GM21515 (cell line): ENCODE data around the gene AADACL4.
"Not testable (repeated sequence)": the region's sequence is repeated elsewhere in the genome, so short reads cannot be mapped to it uniquely, and the experiment has no call there.

ENCODE experiments used
- ATAC-seq: cut with Tn5 transposase; IDR thresholded peaks from one replicate; pipeline ENCODE4 v1.9.1; 2021; ENCODE audit not compliant: unreplicated experiment

Gene AADACL4

GRCh38 chr1:12657885-12658512 lies 14.1 kb downstream of the AADACL4 start:
- ATAC-seq, result not testable (repeated sequence)

GRCh38 chr1:12658531-12659453 lies 14.9 kb downstream of the AADACL4 start:
- peak; percentile 72 for ATAC-seq

- ATAC-seq, result no peak
Observed at GRCh38 chr1:12661606-12662219, 17.8 kb downstream of the AADACL4 start.

GRCh38 chr1:12662556-12662955 lies 18.7 kb downstream of the AADACL4 start:
- no peak for ATAC-seq

GRCh38 chr1:12665511-12665910 lies 21.6 kb downstream of the AADACL4 start:
- ATAC-seq, result no peak

GRCh38 chr1:12666141-12666735 lies 22.4 kb downstream of the AADACL4 start:
- no peak for ATAC-seq

- no peak for ATAC-seq
Observed at GRCh38 chr1:12669529-12670068, 25.7 kb downstream of the AADACL4 start.

- ATAC-seq, result no peak
Observed at GRCh38 chr1:12674358-12674757, 30.5 kb downstream of the AADACL4 start.

- ATAC-seq, result not testable (repeated sequence)
Observed at GRCh38 chr1:12676122-12676521, 32.2 kb downstream of the AADACL4 start.

GRCh38 chr1:12677565-12677964 lies 33.7 kb downstream of the AADACL4 start:
- ATAC-seq, result no peak

GRCh38 chr1:12678350-12678749 lies 34.5 kb downstream of the AADACL4 start:
- no peak for ATAC-seq

- ATAC-seq, result no peak
Observed at GRCh38 chr1:12678820-12679219, 34.9 kb downstream of the AADACL4 start.

GRCh38 chr1:12690156-12690555 lies 46.3 kb downstream of the AADACL4 start:
- ATAC-seq, result no peak

- no peak for ATAC-seq
Observed at GRCh38 chr1:12692967-12693782, 49.3 kb downstream of the AADACL4 start.

GRCh38 chr1:12696658-12697057 lies 52.8 kb downstream of the AADACL4 start:
- ATAC-seq, result no peak

- no peak for ATAC-seq
Observed at GRCh38 chr1:12697397-12697796, 53.5 kb downstream of the AADACL4 start.

- no peak for ATAC-seq
Observed at GRCh38 chr1:12703821-12704451, 60.1 kb downstream of the AADACL4 start.

- no peak for ATAC-seq
Observed at GRCh38 chr1:12706061-12706460, 62.2 kb downstream of the AADACL4 start.

GRCh38 chr1:12708396-12709090 lies 64.7 kb downstream of the AADACL4 start:
- no peak for ATAC-seq
